Astrocyte (in vitro differentiated cells and primary cell): ENCODE data around the gene ZFYVE1.

ENCODE experiments used
- EZH2 ChIP-seq: IDR thresholded peaks from 2 replicates; pipeline ENCODE4 v1.6.1; 2012; ENCODE audit warnings: mild to moderate bottlenecking, low read length, inconsistent platforms; ENCODE audit not compliant: insufficient read depth
- TF ChIP-seq, protein P1 (sequence below): IDR thresholded peaks from 2 replicates; pipeline ENCODE4 v1.5.1; 2011; ENCODE audit warnings: low read depth, mild to moderate bottlenecking, inconsistent platforms, low read length, moderate library complexity; ENCODE audit not compliant: insufficient read depth

DNA sequence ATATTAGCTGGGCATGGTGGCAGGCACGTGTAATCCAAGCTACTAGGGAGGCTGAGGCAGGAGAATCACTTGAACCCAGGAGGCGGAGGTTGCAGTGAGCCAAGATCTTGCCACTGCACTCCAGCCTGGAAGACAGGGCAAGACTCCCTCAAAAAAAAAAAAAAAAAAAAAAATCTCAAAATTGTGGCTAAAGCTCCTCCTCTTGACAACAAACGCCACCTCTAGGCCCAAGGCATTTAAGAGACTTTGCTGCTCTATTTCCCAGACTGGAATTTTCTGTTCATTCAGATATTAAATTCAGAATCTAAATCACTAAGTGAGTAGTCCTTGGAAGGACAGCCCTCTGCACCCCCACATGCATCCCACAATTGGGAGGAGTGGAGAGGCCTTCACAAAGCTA lies 1.4 kb downstream of the ZFYVE1 start:
- TF ChIP-seq, protein P1, sequence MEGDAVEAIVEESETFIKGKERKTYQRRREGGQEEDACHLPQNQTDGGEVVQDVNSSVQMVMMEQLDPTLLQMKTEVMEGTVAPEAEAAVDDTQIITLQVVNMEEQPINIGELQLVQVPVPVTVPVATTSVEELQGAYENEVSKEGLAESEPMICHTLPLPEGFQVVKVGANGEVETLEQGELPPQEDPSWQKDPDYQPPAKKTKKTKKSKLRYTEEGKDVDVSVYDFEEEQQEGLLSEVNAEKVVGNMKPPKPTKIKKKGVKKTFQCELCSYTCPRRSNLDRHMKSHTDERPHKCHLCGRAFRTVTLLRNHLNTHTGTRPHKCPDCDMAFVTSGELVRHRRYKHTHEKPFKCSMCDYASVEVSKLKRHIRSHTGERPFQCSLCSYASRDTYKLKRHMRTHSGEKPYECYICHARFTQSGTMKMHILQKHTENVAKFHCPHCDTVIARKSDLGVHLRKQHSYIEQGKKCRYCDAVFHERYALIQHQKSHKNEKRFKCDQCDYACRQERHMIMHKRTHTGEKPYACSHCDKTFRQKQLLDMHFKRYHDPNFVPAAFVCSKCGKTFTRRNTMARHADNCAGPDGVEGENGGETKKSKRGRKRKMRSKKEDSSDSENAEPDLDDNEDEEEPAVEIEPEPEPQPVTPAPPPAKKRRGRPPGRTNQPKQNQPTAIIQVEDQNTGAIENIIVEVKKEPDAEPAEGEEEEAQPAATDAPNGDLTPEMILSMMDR, result no peak
- no peak for TF ChIP-seq EZH2
